ENCODE measurements around the gene ZFYVE28.
"Not testable (repeated sequence)": the region's sequence is repeated elsewhere in the genome, so short reads cannot be mapped to it uniquely, and the experiment has no call there.

The ZFYVE28 gene

DNA sequence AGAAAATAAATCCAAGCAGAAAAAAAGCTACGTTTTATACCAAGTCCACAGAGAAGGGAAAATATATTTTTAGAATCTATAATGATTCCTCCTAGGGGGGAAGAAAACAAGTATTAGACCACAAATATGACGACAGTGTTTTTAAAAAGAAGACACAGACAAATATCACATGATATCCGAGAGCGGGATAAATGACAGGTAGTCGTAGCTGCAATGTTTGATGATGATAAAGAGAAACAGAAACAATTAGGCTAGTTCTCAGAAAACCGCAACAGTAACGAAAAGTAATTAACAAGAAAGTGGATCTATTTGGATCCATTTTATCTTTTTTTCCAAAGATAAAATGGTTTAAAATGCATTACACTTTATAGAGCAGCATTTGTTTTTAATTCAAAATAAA lies 177.4 kb downstream of the ZFYVE28 start:
- DNase-seq: no peak

DNA sequence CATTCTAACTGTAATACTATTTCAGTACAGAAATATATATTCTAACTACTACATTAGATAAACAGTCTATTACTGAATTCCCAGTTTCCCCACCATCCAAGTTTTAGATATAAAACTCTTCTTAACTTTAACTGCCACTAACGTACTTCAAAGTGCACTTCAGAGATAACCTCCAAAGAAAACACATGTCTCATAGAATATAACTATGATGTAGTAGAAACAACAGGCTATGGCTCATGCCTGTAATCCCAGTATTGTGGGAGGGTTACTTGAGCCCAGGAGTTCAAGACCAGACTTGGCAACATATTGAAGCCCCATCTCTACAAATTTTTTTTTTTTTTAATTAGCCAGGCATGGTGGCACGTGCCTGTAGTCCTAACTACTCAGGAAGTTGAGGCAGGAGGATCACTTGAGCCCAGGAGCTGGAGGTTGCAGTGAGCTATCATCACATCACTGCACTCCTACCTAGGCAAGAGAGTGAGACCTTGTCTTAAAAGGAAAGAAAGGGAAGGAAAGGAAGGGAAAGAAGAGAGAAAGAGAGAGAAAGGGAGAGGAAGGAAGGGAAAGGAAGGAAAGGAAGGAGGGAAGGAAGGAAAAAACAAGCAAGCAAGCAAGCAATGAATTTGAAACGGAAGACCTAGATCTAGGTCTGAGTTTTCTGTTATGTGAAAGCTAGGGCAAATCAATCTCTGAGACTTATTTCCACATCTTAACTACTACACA lies 181.3 kb downstream of the ZFYVE28 start:
- no peak for DNase-seq

DNA sequence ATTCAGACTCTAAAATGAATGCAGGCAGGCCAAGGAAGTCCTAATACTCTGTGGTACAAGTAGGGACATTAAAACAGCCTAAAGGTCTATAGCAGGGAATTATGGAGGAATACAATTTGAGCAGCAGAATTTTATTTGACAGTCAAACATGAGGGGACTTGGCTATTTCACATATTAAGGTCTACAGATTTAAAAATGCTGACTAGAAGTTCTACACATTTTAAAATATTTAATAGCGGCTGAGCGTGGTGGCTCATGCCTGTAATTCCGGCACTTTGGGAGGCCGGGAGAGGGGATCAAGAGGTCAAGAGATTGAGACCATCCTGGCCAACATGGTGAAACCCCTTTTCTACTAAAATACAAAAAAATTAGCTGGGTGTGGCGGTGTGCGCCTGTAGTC lies 187.4 kb downstream of the ZFYVE28 start:
- DNase-seq: no peak

DNA sequence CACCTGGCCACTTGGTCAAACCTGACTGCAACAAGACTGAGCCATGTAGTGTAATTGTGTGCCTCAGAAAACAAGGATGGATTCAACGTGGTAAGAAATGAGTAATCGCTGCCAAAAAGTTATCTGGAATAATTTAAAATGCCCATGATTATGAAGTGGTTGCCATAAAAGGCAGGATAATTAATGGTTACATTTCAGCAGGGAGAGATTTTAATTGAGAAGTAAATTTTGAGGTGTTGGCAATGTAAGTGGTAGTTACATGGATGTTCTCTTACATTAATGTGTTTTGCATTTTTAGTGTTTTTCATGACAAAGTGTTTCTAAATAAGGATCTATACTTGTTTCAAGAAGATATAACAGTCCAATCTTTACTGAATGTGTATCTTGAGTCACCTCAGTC lies 192.2 kb downstream of the ZFYVE28 start:
- DNase-seq: no peak

DNA sequence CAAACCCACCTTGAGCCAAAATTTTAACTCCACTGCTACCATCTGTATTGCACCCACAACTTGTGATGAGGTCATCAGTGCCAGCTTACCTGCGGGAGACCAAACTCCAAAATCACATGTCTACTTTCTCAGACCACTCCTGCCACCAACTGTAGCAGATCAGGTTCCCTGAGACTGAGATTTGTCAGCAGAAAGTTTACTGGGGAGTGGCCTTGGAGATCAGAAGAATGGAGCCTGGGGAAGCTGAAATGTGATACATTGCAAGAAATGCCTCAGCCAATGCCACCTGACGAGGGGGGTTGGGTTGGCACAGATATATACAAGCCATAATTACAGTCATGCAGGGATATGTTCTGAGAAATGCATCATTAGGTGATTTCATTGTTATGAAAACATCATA lies 195.6 kb downstream of the ZFYVE28 start:
- DNase-seq: no peak

DNA sequence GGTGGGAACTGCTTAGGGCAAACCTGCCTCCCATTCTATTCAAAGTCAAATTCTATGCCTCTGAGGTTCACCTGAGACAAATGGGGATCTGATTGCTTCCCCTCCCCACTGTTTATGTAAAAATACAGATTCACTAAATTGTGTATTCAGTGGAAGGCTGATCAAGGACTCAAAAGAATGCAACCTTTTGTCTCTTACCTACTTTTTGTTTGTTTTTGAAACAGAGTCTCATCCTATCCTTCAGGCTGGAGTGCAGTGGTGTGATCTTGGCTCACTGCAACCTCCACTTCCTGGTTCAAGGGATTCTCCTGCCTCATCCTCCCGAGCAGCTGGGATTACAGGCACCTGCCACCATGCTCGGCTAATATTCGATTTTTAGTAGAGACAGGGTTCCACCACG lies 197.1 kb downstream of the ZFYVE28 start:
- DNase-seq: not testable (repeated sequence)

DNA sequence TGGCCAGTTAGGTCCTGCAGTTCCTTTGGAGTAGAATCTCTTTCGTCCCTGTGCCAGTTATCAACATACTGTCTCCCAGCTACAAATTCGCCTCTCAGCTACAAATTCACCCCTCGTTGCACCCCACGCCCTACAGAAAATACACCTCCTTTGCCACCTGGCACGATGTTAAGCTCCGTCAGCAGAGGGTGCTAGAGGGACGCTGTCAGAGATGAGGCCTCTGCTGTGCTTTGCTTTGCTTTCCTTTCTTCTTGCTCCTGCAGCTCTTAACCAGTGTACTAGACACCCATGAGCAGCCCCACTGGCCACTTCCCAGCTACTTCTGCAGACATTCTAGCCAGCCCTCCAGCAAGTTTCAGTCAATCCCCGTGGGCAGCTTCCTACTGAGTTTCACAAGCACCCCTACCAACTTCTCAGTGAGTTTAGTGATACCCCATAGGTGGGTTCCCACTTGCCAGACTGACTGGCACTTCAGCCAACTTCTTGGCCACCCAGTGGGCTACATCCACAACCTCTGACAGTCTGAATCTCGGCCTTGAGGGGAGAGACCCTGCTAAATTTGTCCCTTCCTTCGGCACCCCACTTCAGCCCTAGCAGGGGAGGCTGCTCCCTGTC lies 198.3 kb downstream of the ZFYVE28 start:
- DNase-seq: peak; percentile 46
